HG03064 (cell line): Measurements from ENCODE around the gene RTN3.
A peak's percentile ranks its signal among the peaks of the same experiment; 100 is the strongest.
"Not testable (repeated sequence)": the region's sequence is repeated elsewhere in the genome, so short reads cannot be mapped to it uniquely, and the experiment has no call there.

Source experiments
- ATAC-seq: cut with Tn5 transposase; IDR thresholded peaks from one replicate; pipeline ENCODE4 v1.9.1; 2021; ENCODE audit warnings: low read depth; ENCODE audit not compliant: unreplicated experiment

Gene RTN3

DNA sequence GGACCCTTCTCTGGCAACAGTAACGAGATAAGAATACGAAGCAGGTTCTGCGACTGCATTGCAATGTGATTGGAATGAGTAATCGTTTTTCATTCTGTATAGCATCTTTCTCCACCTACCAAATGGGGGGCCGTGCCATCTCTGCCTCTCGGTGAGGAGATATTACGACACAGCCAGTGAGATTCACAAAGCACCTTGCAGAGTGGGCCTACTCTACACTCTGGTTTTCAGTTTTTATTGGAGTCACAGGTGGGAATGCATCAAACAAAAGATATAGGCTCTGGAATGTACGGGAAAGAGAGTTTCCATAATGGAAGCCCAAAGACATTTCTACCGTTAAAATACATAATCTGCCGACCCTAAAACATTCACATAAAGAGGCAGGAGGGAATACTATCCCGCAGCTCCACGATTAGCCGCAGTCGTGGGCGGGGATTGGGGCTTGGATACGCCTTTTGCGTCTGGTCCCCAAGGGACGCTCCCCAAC lies 423 bp upstream of the RTN3 start:
- ATAC-seq = no peak

DNA sequence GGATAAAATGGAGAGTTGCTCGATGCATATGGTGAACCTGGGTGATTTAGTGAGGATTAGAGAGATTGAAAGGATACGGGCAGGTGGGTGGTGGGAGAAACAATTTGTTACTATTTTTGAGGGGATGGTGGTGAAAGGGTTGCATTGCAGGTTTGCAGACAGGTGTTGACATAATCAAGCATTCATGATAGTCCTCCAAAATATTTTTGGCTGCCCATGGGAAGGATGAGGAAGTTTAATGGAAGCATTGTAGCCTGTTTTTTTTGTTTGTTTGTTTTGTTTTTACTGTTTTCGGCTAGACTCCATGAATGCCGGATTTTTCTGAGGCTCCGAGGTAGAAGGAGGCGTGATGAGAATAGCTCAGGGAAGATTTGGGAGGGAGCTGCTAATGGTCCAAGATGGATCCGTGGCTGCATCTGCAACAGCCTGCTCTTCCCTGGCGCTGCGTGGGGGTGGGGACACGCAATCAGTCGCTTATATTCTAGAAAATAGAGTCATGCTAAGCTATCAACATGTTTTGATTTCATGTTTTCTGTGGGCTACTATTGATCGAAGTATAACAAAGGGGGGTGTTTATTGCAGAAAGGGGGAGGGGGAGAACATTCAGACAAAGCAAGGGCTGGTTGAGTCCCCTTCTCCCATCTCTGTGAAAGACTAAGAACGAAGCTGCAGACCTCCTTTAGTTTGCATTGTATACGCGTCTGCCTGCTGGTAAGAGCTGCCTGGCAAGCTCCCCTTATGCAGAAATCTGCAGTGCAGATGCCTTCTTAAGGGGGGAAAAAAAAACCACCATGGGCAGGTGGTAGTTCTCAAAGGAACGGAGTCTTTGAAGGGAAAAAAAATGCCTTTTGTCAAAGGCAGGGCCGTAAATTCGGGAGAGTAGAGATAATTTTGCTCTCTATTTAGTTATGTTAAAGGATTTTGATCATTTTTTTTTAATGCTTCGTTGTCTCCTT lies 1.0 kb downstream of the RTN3 start:
- peak; percentile 11 for ATAC-seq

DNA sequence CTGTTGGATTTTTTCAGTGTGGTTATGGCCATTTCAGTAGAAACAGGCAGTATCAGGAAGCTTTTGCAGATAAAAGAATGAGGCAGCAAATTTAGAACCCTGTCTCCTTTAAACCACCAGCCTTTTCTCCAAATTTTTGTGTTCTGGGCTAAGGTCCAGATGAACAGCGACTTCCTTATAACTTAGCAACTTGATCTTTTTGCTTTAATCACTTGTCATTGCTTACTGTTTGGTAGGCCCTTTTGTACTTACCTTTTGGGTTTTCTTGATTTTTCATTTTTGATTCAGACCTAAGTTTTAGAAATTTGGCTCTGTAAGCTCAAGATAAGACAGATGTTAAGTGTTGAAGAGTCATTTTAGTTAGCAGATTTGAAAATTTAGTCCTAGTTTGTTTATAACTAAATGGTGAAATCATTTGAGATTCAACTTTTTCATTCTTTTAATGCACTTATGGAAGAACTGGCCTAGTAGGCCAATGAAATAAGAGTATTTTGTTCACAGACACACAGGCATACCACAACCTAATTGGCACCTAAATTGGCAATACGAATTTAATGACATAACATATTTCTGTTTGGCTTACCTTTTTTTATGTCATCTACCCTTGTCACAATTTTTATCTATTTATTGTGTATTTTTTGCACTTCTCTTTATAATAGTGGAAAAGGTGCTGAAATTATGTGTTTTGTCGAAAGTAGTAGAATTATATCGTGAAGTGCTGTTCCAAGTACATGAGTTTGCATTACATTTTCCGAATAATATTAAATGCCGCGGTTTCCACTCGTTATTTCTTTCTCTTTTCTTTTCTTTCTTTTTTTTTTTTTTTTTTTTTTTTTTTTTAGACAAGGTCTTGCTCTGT lies 2.1 kb downstream of the RTN3 start:
- no peak for ATAC-seq

DNA sequence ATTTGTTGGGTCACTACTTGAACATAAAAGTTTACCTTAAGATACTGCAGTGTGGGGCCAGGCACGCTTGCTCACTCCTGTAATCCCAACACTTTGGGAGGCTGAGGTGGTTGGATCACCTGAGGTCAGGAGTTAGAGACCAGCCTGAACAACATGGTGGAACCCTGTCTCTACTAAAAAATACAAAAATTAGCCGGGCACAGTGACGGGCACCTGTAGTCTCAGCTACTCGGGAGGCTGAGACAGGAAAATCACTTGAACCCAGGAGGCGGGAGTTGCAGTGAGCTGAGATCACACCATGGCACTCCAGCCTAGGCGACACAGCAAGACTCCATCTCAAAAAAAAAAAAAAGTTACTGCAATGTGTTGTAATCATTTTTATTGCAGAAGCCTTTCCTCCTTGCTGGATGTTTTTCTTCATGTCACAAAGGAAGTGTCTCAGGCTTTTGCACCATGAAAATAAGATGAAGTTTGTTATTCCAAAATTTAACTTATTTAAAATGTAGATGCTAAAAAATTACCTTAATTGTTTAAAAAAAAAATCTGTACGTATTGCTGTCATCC lies 3.9 kb downstream of the RTN3 start:
- not testable (repeated sequence) for ATAC-seq

DNA sequence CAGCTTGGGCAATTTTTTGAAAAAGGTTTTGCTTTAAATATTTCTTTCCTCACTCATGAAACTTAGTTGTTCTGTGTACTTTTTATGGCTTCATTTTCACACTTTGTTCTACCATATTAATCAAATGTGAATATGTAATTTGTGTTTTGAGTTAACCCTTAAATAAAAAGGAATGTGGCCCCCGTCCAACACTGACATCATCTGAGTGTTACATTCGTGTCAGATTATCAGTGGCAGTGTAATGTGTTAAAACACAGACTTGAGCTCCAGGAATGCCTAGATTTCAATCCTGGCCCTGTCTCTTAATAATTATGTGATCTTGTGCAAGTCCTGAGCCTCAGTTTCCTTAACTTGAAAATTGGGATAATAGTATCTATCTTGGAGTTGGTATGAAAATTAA lies 5.6 kb downstream of the RTN3 start:
- no peak for ATAC-seq

DNA sequence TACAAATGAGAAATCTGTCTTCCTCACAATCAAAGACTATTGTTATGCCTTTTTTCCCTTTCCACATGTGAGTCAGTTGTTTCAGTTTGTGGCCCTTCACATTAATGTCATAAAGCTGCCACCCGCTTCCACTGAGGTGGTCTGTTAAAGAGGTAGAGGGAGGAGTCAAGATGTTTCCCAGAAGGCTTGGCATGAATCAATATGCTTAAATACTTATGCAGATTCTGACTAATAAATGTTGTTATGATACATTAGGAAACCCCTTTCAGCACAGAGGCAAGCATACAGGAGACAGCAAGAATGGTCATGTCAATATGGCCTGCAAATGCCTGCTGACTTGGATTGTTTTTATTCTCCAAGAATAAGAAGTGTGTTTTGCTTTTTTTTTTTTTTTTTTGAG lies 6.5 kb downstream of the RTN3 start:
- no peak for ATAC-seq

DNA sequence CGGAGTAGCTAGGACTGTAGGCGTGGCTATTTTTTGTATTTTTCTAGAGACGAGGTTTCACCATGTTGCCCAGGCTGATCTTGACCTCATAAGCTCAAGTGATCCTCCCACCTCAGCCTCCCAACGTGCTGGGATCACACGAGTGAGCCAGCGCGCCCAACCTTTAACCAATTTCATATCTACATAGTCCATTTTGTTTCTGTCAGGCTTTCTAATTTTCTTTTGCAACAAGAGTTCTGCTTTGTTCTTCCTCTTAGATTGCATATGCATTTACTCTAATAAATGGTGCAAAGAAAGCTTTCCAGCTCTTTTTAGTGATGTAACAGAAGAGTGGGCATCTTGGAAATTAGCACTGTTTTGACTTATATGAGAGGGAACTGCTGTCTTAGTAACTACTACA lies 13.3 kb downstream of the RTN3 start:
- no peak for ATAC-seq

DNA sequence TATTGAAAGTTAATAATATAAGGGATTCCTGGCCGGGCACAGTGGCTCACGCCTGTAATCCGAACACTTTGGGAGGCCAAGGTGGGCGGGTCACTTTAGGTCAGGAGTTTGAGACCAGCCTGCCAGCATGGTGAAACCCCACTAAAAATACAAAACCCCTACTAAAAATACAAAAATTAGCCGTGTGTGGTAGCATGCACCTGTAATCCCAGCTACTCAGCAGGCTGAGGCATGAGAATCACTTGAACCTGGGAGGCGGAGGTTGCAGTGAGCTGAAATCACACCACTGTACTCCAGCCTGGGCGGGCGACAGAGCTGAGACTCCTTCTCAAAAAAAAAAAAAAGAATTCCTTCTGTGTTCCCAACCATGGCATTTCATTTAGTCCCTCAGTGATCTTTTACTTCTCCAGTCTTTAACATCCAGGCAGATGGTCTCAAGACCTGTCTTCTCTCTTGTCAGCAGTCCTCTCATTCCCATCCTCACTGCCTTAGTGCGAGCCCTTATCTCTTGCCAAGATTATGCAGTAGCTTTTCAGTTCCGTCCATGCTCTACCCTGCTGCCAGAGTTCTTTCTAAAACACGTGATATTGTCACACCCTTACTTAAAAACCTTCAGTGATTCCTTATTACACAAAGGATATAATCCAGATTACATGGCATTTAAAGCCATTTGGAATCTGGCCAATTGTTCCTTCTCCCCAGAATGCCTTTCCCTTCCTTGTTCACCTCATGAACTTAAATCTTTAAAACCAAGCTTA lies 17.9 kb downstream of the RTN3 start:
- ATAC-seq = no peak

DNA sequence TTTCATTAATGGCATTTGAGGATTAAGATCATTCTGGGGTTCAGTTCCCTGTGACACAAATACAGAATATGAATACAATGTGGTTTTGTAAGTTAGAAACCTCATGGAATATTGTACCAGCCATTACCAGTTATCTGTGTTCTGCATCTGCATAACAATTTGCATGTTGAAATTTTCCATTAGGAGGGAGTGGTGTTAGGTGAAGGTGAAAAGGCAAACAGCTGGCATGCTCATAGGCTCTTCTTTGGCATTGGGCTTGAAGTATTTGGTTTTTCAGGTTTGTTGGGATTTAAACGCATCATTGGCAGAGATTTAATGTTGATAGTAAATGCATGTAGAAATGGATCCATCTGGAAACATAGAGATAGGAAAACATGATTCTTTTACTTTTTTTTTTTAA lies 18.6 kb downstream of the RTN3 start:
- ATAC-seq = no peak

DNA sequence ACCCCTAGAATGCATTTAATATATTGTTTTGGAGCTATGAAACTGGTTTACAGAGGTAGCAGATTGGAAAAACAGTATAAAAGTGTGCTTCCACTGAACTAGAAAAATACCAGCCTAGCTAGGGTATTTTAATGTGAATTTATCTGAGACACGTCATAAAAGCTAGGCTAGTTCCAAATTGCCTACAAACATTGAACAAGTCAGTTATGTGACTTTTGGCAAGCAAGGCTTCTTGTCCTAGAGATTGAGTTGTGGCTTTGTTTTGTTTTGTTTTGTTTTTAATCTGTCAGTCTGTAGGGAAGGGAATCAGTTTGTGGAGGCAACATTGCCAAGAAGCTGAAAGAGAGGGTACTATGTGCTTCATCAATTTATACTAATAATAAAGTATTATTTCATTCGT lies 24.2 kb downstream of the RTN3 start:
- ATAC-seq = no peak

DNA sequence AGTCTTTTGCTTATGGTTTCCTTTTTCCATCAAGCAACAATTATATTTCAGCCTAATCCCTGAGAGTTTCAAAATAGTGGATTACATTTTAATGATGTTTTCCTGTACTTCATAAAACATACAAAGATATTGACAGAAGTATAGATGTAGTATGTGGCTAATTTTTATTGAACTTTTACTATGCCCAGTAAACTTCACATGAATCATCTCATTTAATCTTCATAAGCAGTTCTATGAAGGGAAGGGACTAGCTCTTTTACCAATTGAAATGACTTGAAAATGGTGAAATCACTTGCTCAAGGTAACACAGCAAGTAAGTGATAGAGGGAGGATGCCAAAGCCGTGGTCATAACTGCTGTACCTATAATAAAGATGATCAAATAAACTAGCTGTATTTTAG lies 27.5 kb downstream of the RTN3 start:
- no peak for ATAC-seq

DNA sequence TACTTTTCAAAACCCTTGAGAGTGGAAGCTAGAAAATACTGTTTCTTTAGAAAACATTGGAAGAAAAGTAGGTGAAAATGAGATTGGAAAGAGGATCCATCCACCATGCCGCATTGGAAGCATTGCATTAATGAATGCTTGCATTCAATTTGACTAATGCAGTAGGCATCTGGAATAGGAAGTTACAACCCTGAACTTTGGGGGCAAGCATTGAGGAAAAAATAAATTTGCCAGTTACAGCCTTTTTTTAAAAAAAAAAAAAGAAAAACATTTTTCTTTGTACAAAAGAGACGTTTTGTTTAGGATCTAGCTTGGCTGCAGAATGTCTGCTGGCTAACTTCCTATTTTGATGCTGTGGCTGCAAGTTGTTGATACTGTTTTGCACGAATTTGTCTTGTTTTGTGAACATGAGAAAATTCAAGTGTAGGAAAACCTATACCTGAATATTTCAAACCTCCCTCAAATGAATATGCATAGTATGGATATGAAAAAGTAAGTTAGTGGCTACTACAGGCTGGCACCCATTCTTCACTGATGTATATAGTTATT lies 28.1 kb downstream of the RTN3 start:
- no peak for ATAC-seq

DNA sequence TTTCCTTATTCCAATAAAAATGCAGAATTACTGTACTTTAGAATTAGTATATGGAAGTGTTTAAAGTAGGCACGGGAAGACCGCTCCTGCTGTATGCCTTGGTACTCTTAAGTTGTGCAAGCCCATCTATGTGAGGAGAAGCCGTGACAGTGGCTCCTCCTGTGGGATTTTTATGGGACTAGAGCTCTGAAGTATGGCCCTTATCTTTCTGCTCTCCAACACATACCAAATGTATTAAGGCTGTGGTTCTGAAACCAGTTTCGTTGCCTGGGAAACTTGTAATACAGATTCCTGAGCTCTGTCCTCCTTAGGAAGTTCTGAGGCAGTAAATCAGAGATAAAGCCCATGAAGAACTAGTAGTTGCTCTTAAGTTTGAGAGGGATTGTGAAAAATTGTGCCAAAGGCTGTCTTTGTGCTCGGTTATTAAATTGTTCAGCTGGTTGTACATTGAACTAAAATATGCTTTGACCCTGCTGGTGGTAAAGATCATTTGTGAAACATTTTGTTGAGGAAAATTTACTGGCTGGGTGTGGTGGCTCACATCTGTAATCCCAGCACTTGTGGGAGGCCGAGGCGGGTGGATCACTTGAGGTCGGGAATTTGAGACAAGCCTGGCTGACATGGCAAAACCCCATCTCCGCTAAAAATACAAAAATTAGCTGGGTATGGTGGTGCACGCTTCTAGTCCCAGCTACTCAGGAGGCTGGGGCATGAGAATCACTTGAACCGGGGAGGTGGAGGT lies 29.3 kb downstream of the RTN3 start:
- no peak for ATAC-seq

DNA sequence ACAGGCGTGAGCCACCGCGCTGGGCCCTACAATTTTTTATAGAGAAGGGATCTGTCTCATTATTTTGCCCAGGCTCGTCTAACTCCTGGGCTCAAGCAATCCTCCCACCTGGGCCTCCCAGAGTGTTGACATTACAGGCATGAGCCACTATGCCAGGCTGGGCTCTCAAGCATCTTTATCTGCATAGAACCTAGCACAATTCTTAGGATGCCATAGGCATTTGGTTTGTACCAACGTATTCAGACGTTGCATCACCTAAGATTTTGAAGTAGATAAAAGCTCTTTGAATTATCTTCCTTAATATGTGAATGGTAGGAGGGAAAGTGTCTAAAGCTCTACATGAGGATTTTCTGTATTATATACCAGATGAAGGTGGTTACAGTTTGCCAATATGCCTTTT lies 30.5 kb downstream of the RTN3 start:
- ATAC-seq = no peak

DNA sequence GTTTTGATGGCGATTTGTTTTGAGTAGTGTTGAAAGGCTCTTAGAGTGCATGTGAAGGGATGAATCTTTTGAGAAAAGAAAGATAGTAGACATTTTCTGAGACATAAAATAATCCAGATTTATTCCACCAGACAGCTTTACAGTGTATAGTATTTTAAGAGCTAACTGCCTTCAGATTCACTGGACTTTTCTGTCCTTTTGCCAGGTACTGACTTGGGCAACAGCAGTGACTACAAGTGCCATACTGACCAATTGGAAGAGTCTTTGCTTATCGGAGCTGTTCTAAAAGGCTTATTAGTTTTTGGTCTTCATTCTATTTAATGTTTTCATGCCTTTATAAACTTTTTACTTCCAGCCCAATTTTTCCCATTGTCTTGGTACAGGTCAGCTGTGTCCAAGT lies 32.5 kb downstream of the RTN3 start:
- ATAC-seq = no peak

DNA sequence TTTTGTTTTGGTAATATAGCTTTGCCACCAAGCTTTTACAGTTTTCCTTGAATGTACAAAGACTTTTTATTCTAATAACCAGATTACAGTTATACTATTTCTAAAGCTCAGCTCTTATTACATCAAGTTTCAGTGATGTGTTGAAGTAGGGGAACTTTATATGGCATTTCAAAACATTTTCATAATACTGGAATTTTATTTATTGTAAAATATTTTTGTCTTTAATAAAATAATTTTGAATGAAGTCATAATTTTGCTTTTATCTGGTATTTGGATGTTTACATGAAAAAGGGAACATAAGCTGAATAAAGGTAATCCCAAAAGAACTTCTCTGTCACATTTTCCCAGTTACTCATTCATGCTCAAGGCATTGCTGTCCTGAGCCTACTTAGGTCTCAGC lies 34.7 kb downstream of the RTN3 start:
- no peak for ATAC-seq

DNA sequence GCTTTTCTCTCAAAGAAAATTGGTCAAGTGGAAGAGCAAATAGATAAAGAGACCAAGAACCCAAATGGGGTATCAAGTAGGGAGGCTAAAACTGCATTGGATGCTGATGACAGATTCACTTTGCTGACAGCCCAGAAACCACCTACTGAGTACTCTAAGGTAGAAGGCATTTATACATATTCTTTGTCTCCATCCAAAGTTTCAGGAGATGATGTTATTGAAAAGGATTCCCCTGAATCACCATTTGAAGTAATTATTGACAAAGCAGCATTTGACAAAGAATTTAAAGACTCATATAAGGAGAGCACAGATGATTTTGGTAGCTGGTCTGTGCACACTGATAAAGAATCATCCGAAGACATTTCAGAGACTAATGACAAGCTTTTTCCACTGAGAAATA lies 37.7 kb downstream of the RTN3 start:
- no peak for ATAC-seq

DNA sequence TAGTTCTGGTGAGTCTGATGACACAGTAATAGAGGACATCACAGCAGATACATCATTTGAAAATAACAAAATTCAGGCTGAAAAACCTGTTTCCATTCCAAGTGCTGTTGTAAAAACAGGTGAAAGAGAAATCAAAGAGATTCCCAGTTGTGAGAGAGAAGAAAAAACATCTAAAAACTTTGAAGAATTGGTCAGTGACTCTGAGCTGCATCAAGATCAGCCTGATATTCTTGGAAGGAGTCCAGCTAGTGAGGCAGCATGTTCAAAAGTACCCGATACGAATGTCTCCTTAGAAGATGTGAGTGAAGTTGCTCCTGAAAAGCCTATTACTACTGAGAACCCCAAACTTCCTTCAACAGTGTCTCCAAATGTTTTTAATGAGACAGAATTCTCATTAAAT lies 38.7 kb downstream of the RTN3 start:
- no peak for ATAC-seq

DNA sequence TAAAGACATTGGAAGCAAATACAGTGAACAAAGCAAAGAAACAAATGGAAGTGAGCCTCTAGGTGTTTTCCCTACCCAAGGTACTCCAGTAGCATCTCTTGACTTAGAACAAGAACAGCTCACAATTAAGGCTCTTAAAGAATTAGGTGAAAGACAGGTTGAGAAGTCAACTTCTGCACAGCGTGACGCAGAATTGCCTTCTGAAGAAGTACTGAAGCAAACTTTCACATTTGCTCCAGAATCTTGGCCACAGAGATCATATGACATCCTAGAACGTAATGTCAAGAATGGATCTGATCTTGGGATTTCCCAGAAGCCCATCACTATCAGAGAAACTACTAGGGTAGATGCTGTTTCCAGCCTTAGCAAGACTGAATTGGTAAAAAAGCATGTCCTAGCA lies 39.3 kb downstream of the RTN3 start:
- no peak for ATAC-seq

DNA sequence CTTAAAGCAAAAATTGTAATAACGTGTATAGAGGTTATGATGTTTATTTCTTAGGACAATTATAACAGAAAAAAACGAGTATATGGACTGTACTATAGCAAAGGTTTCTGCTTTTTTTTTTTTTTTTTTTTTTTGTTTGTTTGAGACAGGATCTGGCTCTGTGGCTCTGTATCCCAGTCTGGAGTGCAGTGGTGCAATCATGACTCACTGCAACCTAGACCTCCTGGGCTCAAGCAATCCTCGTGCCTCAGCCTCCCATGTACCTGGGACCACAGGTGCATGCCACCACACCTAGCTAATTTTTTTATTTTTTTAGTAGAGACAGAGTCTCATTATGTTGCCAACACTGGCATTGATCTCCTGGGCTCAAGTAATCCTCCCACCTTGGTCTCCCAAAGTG lies 48.0 kb downstream of the RTN3 start:
- ATAC-seq = no peak
